Calu3 (cell line): ENCODE measurements around the gene PRKN. TPM values are rescaled to one million over a fixed set of nuclear protein-coding genes. Genes with fewer than 3 reads are reported as not detected.

Source experiments
- BruUV-seq: library from RNA; stranded (reverse); fragments of 400-500 nt; replicated peaks from 2 replicates; lab custom pipeline; 2021; lab: Mats Ljungman, UMichigan
- CTCF ChIA-PET: fragments of 300-600 bp; sonication (Branson Sonifier 250); formaldehyde crosslinking; loops from one replicate; lab custom pipeline; 2022; ENCODE audit warnings: antibody characterized with exemption; lab: Charles Lee
- DNase-seq: peaks from one replicate; pipeline ENCODE4 v3.0.0; 2022
- H3K27ac Mint-ChIP-seq: one replicate; pipeline ENCODE4 v1.8.0; 2022; ENCODE audit warnings: mixed read lengths; ENCODE audit not compliant: unreplicated experiment
- H3K27me3 Mint-ChIP-seq: one replicate; pipeline ENCODE4 v1.8.0; 2022; ENCODE audit warnings: mixed read lengths; ENCODE audit not compliant: unreplicated experiment
- H3K36me3 Mint-ChIP-seq: one replicate; pipeline ENCODE4 v1.8.0; 2022; ENCODE audit warnings: mild to moderate bottlenecking, moderate library complexity, mixed read lengths; ENCODE audit not compliant: insufficient read depth, unreplicated experiment
- H3K4me1 Mint-ChIP-seq: one replicate; pipeline ENCODE4 v1.8.0; 2022; ENCODE audit warnings: mild to moderate bottlenecking, low read depth, mixed read lengths; ENCODE audit not compliant: unreplicated experiment
- H3K4me3 Mint-ChIP-seq: one replicate; pipeline ENCODE4 v1.8.0; 2022; ENCODE audit warnings: mild to moderate bottlenecking, low read depth, moderate library complexity, mixed read lengths; ENCODE audit not compliant: unreplicated experiment
- H3K9me3 Mint-ChIP-seq: one replicate; pipeline ENCODE4 v1.8.0; 2022; ENCODE audit warnings: low read depth, mixed read lengths; ENCODE audit not compliant: unreplicated experiment
- intact Hi-C: fragments of 100-400 bp; cut with micrococcal nuclease; formaldehyde crosslinking; loops from one replicate; pipeline ENCODE4 v1.10.0; 2022; ENCODE audit not compliant: unreplicated experiment
- total RNA-seq: library from RNA; stranded (reverse); gene quantifications from 2 replicates; pipeline ENCODE4 v1.2.3, GENCODE V29; 2022
- TF ChIP-seq, protein P1 (sequence below): fragments of 200-600 bp; IDR thresholded peaks from one replicate; pipeline ENCODE4 v1.8.0; 2022; ENCODE audit warnings: antibody characterized with exemption; ENCODE audit not compliant: unreplicated experiment

Gene PRKN
- total RNA-seq, 1 experiment from 2014 or later: 3.8 TPM

DNA sequence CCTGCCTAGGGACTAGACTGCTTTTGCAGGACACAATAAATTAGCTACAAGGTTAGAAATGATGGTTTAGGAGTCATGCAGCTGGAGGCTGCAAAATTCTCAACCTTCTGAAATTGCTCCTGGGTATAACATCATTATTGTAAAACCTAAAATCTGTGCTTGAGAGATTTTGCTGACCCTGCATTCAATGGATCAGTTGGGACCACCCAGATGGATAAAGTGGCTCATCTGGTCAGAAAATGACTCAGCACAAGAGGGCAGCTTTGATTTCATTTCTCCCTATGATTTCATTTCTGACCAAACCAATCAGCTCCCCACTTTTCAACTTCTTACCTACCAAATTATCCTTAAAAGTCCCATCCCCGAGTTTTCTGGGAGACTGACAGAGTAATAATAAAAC is 1086.4 kb downstream of the PRKN start:
- no peak for DNase-seq
- TF ChIP-seq, protein P1, sequence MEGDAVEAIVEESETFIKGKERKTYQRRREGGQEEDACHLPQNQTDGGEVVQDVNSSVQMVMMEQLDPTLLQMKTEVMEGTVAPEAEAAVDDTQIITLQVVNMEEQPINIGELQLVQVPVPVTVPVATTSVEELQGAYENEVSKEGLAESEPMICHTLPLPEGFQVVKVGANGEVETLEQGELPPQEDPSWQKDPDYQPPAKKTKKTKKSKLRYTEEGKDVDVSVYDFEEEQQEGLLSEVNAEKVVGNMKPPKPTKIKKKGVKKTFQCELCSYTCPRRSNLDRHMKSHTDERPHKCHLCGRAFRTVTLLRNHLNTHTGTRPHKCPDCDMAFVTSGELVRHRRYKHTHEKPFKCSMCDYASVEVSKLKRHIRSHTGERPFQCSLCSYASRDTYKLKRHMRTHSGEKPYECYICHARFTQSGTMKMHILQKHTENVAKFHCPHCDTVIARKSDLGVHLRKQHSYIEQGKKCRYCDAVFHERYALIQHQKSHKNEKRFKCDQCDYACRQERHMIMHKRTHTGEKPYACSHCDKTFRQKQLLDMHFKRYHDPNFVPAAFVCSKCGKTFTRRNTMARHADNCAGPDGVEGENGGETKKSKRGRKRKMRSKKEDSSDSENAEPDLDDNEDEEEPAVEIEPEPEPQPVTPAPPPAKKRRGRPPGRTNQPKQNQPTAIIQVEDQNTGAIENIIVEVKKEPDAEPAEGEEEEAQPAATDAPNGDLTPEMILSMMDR: no peak
- CTCF ChIA-PET: interaction anchor here (0.6 kb wide), 1 partner anchor 27 kb away, joined by 4 read pairs; no protein-coding TSS in a partner anchor
- Mint-ChIP-seq H3K27ac (no peak overlapping the region), H3K4me3 (no peak overlapping the region), H3K4me1 (no peaks in the 10 kb centered on the region), H3K9me3 (peaks cover 12% of the 10 kb centered on the region), H3K36me3 (peaks cover 7% of the 10 kb centered on the region), H3K27me3 (no peaks in the 10 kb centered on the region)
- BruUV-seq: no TSS peak
- intact Hi-C loops: no loop called here

DNA sequence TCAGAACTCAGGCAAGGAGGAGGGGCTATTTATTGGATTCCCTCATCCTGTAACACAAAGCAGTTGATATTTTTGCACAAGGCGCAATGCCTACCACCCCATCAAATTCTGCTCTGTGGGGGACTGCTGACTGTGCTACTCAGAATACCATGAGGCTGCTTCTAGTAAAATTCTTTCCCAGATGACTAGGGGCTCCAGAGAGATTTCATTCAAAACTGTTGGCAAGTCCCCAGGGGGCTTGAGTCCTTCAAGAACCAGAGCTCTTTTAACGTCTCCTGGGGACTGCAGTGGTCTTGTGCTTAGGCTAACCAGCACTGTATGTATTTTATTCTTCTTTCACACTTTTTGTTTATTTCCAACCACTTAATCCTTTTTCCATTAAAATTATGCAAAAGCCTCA is 1087.8 kb downstream of the PRKN start:
- TF ChIP-seq, protein P1: no peak
- Mint-ChIP-seq H3K36me3 (peaks cover 7% of the 10 kb centered on the region), H3K27ac (no peak overlapping the region), H3K9me3 (peaks cover 9% of the 10 kb centered on the region), H3K4me1 (no peaks in the 10 kb centered on the region), H3K4me3 (no peak overlapping the region), H3K27me3 (no peaks in the 10 kb centered on the region)
- CTCF ChIA-PET: interaction anchor here (0.7 kb wide), 1 partner anchor 19 kb away, joined by 4 read pairs; no protein-coding TSS in a partner anchor
- intact Hi-C loops: no loop called here
- DNase-seq: no peak
- no TSS peak for BruUV-seq

DNA sequence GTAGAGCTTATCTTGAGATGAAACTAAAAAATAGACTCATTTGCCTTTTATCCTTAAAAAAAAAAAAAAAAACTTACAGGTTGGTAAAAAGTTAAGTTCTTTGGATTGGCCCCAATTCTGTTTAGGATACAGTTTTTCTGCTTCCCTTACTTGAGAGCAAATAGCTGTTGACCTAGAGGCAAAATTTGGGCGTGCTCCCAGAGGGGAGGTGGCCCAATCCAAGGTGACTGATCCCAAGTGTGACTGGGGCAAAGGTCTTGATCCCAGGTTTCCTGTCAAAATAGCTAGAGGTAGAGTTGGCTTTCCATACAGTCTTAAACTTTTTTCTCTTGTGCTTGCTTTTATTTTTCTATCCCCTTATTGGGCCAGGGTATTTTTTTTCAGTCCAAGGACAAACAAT is 1089.9 kb downstream of the PRKN start:
- Mint-ChIP-seq H3K27ac (no peak overlapping the region), H3K27me3 (no peaks in the 10 kb centered on the region), H3K4me3 (no peak overlapping the region), H3K36me3 (peaks cover 7% of the 10 kb centered on the region), H3K9me3 (peaks cover 9% of the 10 kb centered on the region), H3K4me1 (no peaks in the 10 kb centered on the region)
- BruUV-seq: no TSS peak
- DNase-seq: no peak
- TF ChIP-seq, protein P1: no peak
- intact Hi-C loops: no loop called here
- CTCF ChIA-PET: interaction anchor here (0.8 kb wide), 1 partner anchor 38 kb away, joined by 5 read pairs; no protein-coding TSS in a partner anchor

DNA sequence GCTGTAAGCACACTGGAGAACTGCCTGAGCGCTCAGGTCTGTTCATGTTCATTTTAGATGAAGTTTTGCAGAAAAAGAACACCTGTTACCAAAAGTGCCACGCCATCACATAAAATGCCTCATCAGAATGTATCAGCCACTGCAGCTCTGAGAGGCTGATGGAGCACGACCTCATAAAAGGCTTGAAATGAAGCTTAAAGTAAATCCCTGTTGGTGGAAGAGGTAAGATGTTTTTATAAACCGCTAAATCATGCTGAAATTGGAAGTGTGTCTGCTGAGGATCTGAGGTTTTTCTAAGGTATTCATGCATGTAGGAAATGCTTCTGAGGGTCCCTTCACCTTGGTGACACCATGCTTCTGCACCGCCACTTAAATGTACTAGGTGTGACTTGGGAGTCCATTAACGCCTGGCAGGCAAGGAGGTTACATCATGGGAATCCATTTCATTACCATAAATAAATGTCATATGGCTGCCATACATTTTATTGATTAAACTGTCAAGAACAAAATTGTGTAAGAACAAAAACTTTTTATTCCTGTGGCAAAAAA is 1090.6 kb downstream of the PRKN start:
- peaks cover 6% of the 10 kb centered on the region for H3K9me3 Mint-ChIP-seq
- CTCF ChIA-PET: no interaction called here
- H3K4me1 Mint-ChIP-seq: no peaks in the 10 kb centered on the region
- DNase-seq: no peak
- BruUV-seq: no TSS peak
- H3K36me3 Mint-ChIP-seq: peaks cover 7% of the 10 kb centered on the region
- no peaks in the 10 kb centered on the region for H3K27me3 Mint-ChIP-seq
- H3K27ac Mint-ChIP-seq: no peak overlapping the region
- H3K4me3 Mint-ChIP-seq: no peak overlapping the region
- TF ChIP-seq, protein P1: no peak
- intact Hi-C loops: no loop called here
